ENCODE measurements around the gene FGFR4.

The FGFR4 gene

GRCh38 chr5:177085985-177086653 lies 596 bp upstream of the FGFR4 start:
- no peak for DNase-seq

DNA sequence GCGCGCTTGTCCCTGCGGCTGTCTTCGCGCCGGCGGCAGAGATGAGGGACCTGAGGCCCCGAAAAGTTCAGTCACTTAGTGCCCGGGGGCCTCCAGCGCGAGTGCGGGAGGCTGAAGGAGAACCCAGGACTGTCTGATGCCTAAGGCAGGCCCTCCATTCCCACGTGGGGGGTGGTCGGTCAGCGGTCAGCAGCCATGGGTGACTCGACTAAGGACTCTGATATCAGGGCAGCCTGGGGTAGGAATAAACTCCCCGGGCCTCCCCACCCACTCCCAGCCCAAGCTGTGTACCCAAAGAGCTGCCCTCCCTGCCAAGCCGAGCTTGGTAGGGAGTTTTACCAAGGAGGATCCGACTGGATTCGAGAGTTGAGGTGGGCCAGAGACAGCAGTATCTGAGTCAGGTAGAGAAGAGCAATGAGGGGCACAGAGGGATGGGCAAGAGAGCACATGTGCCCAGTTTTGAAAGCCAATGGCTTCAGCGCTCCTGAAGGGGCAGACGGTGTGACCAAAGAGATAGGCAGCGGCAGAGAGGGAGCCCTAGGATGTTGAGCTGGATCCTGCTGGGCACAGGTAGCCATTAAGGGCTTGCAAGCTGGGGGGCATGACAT lies 787 bp downstream of the FGFR4 start:
- no peak for DNase-seq

DNA sequence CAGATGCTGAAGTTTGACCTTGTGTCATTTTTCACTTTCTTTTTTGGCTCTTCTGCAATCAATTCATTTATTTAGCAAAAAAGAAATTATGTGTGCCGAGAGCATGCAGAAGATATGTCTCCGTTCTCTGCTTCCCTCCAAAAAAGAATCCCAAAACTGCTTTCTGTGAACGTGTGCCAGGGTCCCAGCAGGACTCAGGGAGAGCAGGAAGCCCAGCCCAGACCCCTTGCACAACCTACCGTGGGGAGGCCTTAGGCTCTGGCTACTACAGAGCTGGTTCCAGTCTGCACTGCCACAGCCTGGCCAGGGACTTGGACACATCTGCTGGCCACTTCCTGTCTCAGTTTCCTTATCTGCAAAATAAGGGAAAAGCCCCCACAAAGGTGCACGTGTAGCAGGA lies 2.4 kb downstream of the FGFR4 start:
- no peak for DNase-seq

GRCh38 chr5:177089825-177090641 lies 3.3 kb downstream of the FGFR4 start:
- DNase-seq: no peak

GRCh38 chr5:177090813-177091212 lies 4.1 kb downstream of the FGFR4 start:
- DNase-seq: no peak

GRCh38 chr5:177091232-177091631 lies 4.5 kb downstream of the FGFR4 start:
- DNase-seq: no peak

DNA sequence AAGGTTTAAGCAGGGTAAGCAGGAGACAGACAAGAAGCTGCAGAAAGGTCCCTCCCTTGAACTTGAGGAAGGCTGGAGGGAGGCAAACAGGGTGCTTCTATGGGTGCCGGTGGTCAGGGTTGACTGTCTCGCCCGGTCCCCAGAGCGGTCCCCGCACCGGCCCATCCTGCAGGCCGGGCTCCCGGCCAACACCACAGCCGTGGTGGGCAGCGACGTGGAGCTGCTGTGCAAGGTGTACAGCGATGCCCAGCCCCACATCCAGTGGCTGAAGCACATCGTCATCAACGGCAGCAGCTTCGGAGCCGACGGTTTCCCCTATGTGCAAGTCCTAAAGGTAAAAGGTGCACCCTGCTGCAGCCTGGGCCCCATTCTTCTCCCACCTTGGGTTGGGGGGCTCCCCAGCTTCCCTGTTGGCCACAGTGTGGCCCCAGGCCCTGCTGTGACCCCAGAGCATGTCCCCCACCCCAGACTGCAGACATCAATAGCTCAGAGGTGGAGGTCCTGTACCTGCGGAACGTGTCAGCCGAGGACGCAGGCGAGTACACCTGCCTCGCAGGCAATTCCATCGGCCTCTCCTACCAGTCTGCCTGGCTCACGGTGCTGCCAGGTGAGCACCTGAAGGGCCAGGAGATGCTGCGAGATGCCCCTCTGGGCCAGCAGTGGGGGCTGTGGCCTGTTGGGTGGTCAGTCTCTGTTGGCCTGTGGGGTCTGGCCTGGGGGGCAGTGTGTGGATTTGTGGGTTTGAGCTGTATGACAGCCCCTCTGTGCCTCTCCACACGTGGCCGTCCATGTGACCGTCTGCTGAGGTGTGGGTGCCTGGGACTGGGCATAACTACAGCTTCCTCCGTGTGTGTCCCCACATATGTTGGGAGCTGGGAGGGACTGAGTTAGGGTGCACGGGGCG lies 5.7 kb downstream of the FGFR4 start:
- no peak for DNase-seq

DNA sequence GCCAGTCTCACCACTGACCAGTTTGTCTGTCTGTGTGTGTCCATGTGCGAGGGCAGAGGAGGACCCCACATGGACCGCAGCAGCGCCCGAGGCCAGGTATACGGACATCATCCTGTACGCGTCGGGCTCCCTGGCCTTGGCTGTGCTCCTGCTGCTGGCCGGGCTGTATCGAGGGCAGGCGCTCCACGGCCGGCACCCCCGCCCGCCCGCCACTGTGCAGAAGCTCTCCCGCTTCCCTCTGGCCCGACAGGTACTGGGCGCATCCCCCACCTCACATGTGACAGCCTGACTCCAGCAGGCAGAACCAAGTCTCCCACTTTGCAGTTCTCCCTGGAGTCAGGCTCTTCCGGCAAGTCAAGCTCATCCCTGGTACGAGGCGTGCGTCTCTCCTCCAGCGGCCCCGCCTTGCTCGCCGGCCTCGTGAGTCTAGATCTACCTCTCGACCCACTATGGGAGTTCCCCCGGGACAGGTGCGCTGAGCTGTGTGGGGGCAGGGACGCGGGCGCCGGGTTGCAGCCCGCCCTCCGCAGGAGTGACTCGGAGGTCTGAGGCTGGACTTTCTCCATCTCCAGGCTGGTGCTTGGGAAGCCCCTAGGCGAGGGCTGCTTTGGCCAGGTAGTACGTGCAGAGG lies 6.5 kb downstream of the FGFR4 start:
- DNase-seq: no peak

DNA sequence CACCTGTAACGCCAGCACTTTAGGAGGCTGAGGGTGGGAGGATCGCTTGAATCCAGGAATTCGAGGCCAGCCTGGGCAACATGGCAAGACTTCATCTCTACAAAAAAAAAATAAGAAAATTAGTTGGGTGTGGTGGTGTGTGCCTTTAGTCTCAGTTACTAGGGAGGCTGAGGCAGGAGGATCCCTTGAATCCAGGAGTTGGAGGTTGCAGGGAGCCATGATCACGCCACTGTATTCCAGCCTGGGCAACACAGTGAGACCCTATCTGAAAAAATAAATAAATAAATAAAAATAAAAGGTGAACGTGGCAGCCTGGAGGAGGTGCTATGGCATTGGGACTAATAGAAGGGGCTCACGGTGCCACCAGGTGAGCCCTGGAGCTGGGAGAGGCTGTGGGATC lies 7.1 kb downstream of the FGFR4 start:
- DNase-seq: no peak

DNA sequence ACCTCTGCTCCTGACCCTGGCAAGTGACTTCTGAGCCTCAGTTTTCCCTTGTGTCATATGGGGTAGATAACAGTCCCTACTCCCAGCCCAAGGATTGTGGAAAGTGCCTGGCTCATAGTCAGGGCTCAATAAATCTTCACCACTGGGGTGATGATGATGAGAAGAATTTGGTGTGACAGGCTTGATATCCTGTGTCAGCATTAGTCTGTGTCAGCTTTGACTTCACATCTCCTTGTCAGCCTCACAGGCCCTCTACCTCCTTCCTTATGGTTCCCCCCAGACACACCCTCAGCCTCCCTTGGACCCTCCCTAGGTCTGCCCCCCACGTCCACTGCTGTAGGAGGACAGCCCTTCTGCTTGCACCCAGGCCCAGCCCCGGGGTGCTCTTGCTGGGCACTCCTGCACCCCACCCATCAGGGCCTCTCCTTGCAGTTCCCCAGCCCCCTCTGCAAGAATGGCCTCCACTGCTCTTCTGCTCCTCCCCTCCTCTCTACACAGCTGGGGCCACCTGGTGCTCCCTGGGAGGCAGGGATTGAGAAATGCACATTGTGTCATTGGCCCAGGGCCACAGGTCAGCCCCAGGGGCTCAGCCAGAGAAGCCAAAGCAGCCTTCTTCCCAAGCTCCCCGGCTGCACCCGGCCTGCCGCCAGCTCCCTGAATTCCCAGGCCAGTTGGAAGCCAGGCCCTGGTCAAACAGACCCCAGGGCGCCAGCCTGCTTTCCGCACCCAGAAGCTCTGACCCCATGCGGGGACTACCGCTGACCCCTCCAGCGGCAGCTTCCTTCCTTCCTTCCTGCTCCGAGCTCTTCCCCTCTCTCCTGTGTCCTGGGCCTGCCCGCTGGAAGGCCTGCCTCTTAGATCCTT lies 7.7 kb downstream of the FGFR4 start:
- DNase-seq: no peak

DNA sequence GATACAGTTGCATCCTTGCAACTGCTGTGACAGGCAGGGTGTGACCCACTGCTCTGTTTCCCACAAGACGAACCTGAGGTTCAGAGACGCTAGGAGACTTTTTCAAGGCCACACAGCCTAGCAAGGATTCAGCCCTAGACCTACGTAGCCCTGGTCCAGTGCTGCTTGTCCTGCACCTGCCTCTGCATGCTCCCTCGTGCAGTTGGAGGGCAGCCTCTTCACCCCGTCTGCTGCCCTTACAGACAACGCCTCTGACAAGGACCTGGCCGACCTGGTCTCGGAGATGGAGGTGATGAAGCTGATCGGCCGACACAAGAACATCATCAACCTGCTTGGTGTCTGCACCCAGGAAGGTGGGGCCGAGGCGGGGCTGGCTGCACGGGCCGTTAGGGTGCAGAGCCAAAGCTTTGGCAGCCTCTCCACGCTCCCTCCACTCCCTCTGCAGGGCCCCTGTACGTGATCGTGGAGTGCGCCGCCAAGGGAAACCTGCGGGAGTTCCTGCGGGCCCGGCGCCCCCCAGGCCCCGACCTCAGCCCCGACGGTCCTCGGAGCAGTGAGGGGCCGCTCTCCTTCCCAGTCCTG lies 8.5 kb downstream of the FGFR4 start:
- no peak for DNase-seq

- no peak for DNase-seq
Observed at GRCh38 chr5:177096162-177097015, 9.7 kb downstream of the FGFR4 start.

DNA sequence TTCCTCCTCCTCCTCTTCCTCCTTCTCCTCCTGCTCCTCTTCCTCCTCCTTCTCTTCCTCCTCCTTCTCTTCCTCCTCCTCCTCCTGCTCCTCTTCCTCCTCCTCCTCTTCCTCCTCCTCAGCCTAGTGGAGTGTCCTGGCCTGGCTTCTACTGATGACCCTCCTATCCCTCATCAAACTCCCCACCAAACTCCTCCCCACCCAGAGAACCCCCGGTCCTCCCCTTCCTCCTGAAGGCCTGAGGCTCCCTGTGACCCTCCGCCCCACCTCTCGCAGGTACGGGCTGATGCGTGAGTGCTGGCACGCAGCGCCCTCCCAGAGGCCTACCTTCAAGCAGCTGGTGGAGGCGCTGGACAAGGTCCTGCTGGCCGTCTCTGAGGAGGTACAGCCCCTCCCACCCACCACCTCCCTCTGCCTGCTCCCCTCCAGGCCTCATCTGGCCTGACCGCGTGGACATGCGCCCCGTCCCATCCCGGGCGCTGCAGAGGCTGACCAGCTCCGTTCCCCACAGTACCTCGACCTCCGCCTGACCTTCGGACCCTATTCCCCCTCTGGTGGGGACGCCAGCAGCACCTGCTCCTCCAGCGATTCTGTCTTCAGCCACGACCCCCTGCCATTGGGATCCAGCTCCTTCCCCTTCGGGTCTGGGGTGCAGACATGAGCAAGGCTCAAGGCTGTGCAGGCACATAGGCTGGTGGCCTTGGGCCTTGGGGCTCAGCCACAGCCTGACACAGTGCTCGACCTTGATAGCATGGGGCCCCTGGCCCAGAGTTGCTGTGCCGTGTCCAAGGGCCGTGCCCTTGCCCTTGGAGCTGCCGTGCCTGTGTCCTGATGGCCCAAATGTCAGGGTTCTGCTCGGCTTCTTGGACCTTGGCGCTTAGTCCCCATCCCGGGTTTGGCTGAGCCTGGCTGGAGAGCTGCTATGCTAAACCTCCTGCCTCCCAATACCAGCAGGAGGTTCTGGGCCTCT lies 10.6 kb downstream of the FGFR4 start:
- DNase-seq: no peak

DNA sequence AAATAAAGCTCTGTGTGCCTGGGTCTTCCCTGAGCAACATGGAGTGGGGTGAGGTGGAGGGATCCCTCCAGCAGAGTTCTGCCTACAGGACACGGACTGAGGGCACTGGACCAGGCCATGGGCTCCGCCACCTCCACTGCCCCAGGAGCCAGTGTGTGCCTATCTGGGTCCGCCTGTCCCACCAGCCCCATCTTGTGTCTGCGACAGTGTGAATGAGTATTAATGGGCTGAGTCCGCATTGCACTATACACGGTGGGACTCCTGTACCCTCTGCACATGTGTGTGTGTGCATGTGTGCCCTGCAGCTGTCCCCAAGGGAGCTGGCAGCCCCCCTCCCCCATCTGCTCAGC lies 11.4 kb downstream of the FGFR4 start:
- no peak for DNase-seq

- DNase-seq: no peak
Observed at GRCh38 chr5:177098470-177099141, 11.9 kb downstream of the FGFR4 start.

DNA sequence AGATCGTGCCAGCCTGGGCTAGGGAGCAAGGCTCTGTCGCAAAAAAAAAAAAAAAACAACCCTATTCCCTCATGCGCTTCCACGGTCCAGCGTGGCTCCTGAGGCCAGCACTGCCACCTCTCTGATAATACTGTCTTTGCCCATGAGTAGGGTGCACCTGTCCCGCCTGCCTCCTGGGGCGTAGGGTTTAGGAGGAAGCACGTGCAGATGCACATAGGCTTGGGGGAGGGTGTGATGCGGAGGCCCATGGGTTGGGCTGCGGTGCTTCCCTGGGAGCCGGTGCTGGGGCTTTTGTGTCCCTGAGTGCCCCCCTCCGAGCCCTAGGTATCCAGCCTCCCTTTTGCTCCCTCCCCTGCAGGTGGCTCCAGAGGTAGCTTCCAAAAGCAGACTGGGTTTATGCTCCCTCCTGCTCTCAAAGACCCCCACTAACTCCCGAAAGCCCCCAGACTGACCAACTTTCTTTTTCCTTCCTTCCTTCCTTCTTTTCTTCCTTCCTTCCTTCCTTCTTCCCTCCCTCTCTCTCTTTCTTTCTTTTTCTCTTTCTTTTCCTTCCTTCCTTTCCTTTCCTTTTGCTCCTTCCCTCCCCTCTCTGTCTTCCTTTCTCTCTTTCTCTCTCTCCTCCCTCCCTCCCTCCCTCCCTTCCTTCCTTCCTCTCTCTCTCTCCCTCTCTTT lies 12.8 kb downstream of the FGFR4 start:
- DNase-seq: no peak

- DNase-seq: no peak
Observed at GRCh38 chr5:177100714-177101121, 14.0 kb downstream of the FGFR4 start.
